Adipose tissue (tissue), 3 donors: ENCODE measurements around the gene RPUSD2. TPM values are rescaled to one million over a fixed set of nuclear protein-coding genes. Genes with fewer than 3 reads are reported as not detected.

Source experiments
- H3K27ac ChIP-seq: one replicate; pipeline ENCODE4 v1.5.1; 2013; ENCODE audit warnings: low read depth, low read length
- WGBS, 3 donors: extraction: QIAGEN DNeasy Blood & Tissue Kit; methylation state at CpG; one replicate each; pipeline ENCODE4 v1.1.7; 2013; 5-methylcytosine and 5-hydroxymethylcytosine counted together
- polyA plus RNA-seq, 3 donors: library from polyadenylated mRNA; stranded (reverse); fragments of 200-250 nt; gene quantifications; one replicate each; pipeline ENCODE4 v1.2.3, GENCODE V29; 2013
- donor health status: healthy with polysubstance abuse.
- donor health status: Bipolar disorder and iron deficiency.
- donor health status: healthy.

Gene RPUSD2
- polyA plus RNA-seq, 3 donors, result 4.0 to 9.4 (median 7.7) TPM

- 61 to 82% (median 62%) methylated on average over 3 of the region's 3 CpGs for WGBS, 3 donors
- no peak overlapping the region for H3K27ac ChIP-seq
These were observed 29.0 kb downstream of the RPUSD2 start for GRCh38 chr15:40598126-40598525.

- no peak overlapping the region for H3K27ac ChIP-seq
- WGBS, 3 donors, result 69 to 91% (median 87%) methylated on average over 4 of the region's 4 CpGs
These were observed 29.6 kb downstream of the RPUSD2 start for GRCh38 chr15:40598672-40599071.

GRCh38 chr15:40600956-40601355 is 31.9 kb downstream of the RPUSD2 start:
- WGBS, 3 donors, result 90 to 95% (median 95%) methylated on average over 12 of the region's 12 CpGs
- no peak overlapping the region for H3K27ac ChIP-seq

GRCh38 chr15:40603935-40604334 is 34.8 kb downstream of the RPUSD2 start:
- H3K27ac ChIP-seq, result no peak overlapping the region

- WGBS, 3 donors, result 76 to 84% (median 83%) methylated on average over 5 of the region's 5 CpGs
- H3K27ac ChIP-seq, result no peak overlapping the region
These were observed 44.0 kb downstream of the RPUSD2 start for GRCh38 chr15:40613080-40613479.

GRCh38 chr15:40618023-40618422 is 48.9 kb downstream of the RPUSD2 start:
- 64 to 85% (median 73%) methylated on average over 2 of the region's 2 CpGs for WGBS, 3 donors
- no peak overlapping the region for H3K27ac ChIP-seq

- no peak overlapping the region for H3K27ac ChIP-seq
These were observed 49.8 kb downstream of the RPUSD2 start for GRCh38 chr15:40618906-40619305.

GRCh38 chr15:40623361-40623760 is 54.3 kb downstream of the RPUSD2 start:
- no peak overlapping the region for H3K27ac ChIP-seq
- 80 to 85% (median 83%) methylated on average over 2 of the region's 2 CpGs for WGBS, 3 donors

Other genes starting within 250 kb of the RPUSD2 start
- 1 to 10 TPM; 3.7 to 9.1 (median 7.4) TPM for gene INAFM2, start 245.6 kb upstream of the RPUSD2 start, polyA plus RNA-seq
- gene CCDC9B, start 228.4 kb upstream of the RPUSD2 start, polyA plus RNA-seq, result 10 to 100 TPM in 1 of 3 donors, 1 to 10 TPM in 2; 2.8 to 14.6 (median 4.3) TPM
- gene PHGR1, start 218.3 kb upstream of the RPUSD2 start, polyA plus RNA-seq, result 10 to 100 TPM in 1 of 3 donors, 1 to 10 TPM in 2; 2.2 to 37.3 (median 8.8) TPM
- under 1 TPM; 0.24 to 0.62 (median 0.56) TPM for gene DISP2, start 211.1 kb upstream of the RPUSD2 start, polyA plus RNA-seq
- 1 to 10 TPM; 3.2 to 6.6 (median 6.6) TPM for gene KNSTRN, start 186.6 kb upstream of the RPUSD2 start, polyA plus RNA-seq
- gene IVD, start 163.5 kb upstream of the RPUSD2 start, polyA plus RNA-seq, result 10 to 100 TPM; 19.1 to 49.6 (median 43.8) TPM
- 1 to 10 TPM; 8.7 to 10.0 (median 9.8) TPM for gene BAHD1, start 128.3 kb upstream of the RPUSD2 start, polyA plus RNA-seq
- gene CHST14, start 98.3 kb upstream of the RPUSD2 start, polyA plus RNA-seq, result 1 to 10 TPM; 4.7 to 7.4 (median 7.0) TPM
- gene CCDC32, start 4.3 kb upstream of the RPUSD2 start, polyA plus RNA-seq, result 10 to 100 TPM; 18.8 to 33.6 (median 29.5) TPM
- 1 to 10 TPM in 1 of 3 donors, under 1 TPM in 2; 0.12 to 1.3 (median 0.12) TPM for gene KNL1, start 24.9 kb downstream of the RPUSD2 start, polyA plus RNA-seq
- gene RAD51, start 125.9 kb downstream of the RPUSD2 start, polyA plus RNA-seq, result 1 to 10 TPM in 1 of 3 donors, under 1 TPM in 2; 0.24 to 1.0 (median 0.31) TPM
- 10 to 100 TPM; 28.9 to 87.2 (median 41.9) TPM for gene RMDN3, start 186.0 kb downstream of the RPUSD2 start, polyA plus RNA-seq
- gene GCHFR, start 194.8 kb downstream of the RPUSD2 start, polyA plus RNA-seq, result 100 to 1,000 TPM in 1 of 3 donors, 10 to 100 TPM in 2; 17.7 to 125 (median 96.5) TPM
- under 1 TPM; 0.17 to 0.67 (median 0.33) TPM for gene C15orf62, start 200.7 kb downstream of the RPUSD2 start, polyA plus RNA-seq
- 10 to 100 TPM; 12.0 to 14.2 (median 13.3) TPM for gene ZFYVE19, start 237.8 kb downstream of the RPUSD2 start, polyA plus RNA-seq
- gene DNAJC17, start 238.2 kb downstream of the RPUSD2 start, polyA plus RNA-seq, result 10 to 100 TPM; 22.4 to 41.5 (median 41.0) TPM